Muscle of leg (tissue), 9 donors: ENCODE results near the gene BARHL1. TPM values are rescaled to one million over a fixed set of nuclear protein-coding genes. Genes with fewer than 3 reads are reported as not detected.

Experiments used
- polyA plus RNA-seq, 8 donors: library from polyadenylated mRNA; unstranded; fragments of 120-200 nt; gene quantifications; one replicate each; pipeline versions ENCODE4 v1.2.1 to v1.2.3, GENCODE V29; 2013; ENCODE audit warnings: inconsistent platforms in 1 of 8, low replicate concordance in 1 of 8; ENCODE audit not compliant: insufficient read length in 8 of 8, insufficient read depth in 1 of 8
- total RNA-seq: library from RNA; stranded (reverse); fragments of 120-200 nt; gene quantifications from one replicate; pipeline ENCODE4 v1.2.4, GENCODE V29; 2013

The BARHL1 gene
- total and polyA plus RNA-seq, 9 donors: not detected

Other genes starting within 250 kb of the BARHL1 start
- 37.5 TPM for gene SETX, start 227.6 kb upstream of the BARHL1 start, total RNA-seq
- 10 to 100 TPM; 24.4 to 35.2 (median 27.6) TPM for gene SETX, start 227.6 kb upstream of the BARHL1 start, polyA plus RNA-seq
- gene TTF1, start 175.8 kb upstream of the BARHL1 start, total RNA-seq: 12.0 TPM
- 10 to 100 TPM in 6 of 8 donors, 1 to 10 TPM in 2; 9.6 to 11.8 (median 10.4) TPM for gene TTF1, start 175.8 kb upstream of the BARHL1 start, polyA plus RNA-seq
- gene CFAP77, start 172.4 kb upstream of the BARHL1 start, total RNA-seq: not detected
- under 1 TPM in 3 of 8 donors, not detected in 5; 0.11 to 0.16 (median 0.12) TPM for gene CFAP77, start 172.4 kb upstream of the BARHL1 start, polyA plus RNA-seq
- gene DDX31, start 87.4 kb downstream of the BARHL1 start, total RNA-seq: 8.6 TPM
- gene DDX31, start 87.4 kb downstream of the BARHL1 start, polyA plus RNA-seq: 10 to 100 TPM in 1 of 8 donors, 1 to 10 TPM in 7; 8.3 to 13.2 (median 9.2) TPM
- gene GTF3C4, start 87.9 kb downstream of the BARHL1 start, total RNA-seq: 13.8 TPM
- gene GTF3C4, start 87.9 kb downstream of the BARHL1 start, polyA plus RNA-seq: 10 to 100 TPM; 10.1 to 19.9 (median 15.1) TPM